ENCODE results near the gene MYBPH. TPM values are rescaled to one million over a fixed set of nuclear protein-coding genes. Genes with fewer than 3 reads are reported as not detected.

Gene MYBPH
- total RNA-seq, 1 donor from 2014 or later, result not detected

- TF ChIP-seq, protein P1, sequence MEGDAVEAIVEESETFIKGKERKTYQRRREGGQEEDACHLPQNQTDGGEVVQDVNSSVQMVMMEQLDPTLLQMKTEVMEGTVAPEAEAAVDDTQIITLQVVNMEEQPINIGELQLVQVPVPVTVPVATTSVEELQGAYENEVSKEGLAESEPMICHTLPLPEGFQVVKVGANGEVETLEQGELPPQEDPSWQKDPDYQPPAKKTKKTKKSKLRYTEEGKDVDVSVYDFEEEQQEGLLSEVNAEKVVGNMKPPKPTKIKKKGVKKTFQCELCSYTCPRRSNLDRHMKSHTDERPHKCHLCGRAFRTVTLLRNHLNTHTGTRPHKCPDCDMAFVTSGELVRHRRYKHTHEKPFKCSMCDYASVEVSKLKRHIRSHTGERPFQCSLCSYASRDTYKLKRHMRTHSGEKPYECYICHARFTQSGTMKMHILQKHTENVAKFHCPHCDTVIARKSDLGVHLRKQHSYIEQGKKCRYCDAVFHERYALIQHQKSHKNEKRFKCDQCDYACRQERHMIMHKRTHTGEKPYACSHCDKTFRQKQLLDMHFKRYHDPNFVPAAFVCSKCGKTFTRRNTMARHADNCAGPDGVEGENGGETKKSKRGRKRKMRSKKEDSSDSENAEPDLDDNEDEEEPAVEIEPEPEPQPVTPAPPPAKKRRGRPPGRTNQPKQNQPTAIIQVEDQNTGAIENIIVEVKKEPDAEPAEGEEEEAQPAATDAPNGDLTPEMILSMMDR (IDR thresholded peaks at IDR 0.05; ENCODE audit: insufficient read depth, low read length, poor library complexity, severe bottlenecking), result no peak
- Histone ChIP-seq H3K4me3 (ENCODE audit: low read depth, low read length) (no peak overlapping the region), H3K27me3 (ENCODE audit: control insufficient read depth, insufficient read depth, low read length) (no peaks in the 10 kb centered on the region), H3K36me3 (ENCODE audit: control insufficient read depth, insufficient read depth, low read length) (no peaks in the 10 kb centered on the region)
- DNase-seq (ENCODE audit: low read depth), result no peak
These were observed 6.2 kb upstream of the MYBPH start for GRCh38 chr1:203181586-203182386.

- Histone ChIP-seq H3K27me3 (ENCODE audit: control insufficient read depth, insufficient read depth, low read length) (no peaks in the 10 kb centered on the region), H3K4me3 (ENCODE audit: low read depth, low read length) (no peak overlapping the region), H3K36me3 (ENCODE audit: control insufficient read depth, insufficient read depth, low read length) (no peaks in the 10 kb centered on the region)
- TF ChIP-seq, protein P1 (IDR thresholded peaks at IDR 0.05; ENCODE audit: insufficient read depth, low read length, poor library complexity, severe bottlenecking), result no peak
- no peak for DNase-seq (ENCODE audit: low read depth)
These were observed 5.1 kb upstream of the MYBPH start for GRCh38 chr1:203180611-203181330.

DNA sequence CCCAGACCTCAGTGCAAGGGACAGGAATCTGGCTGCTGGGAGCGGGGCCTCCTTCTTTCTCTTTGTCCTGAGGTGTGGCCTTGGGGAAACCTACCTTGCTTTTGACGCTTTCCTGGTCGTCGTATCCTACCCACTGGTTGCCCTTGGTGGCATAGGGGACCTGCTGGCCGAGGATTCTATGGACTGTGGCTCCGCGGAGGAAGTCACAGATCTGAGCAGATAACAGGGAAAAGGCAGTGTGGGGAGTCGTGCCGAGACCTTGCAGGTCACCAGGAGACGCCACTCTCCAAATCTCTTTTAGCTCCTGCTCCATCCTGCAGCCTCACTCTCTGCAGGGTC, 4.0 kb upstream of the MYBPH start:
- Histone ChIP-seq H3K27me3 (ENCODE audit: control insufficient read depth, insufficient read depth, low read length) (no peaks in the 10 kb centered on the region), H3K36me3 (ENCODE audit: control insufficient read depth, insufficient read depth, low read length) (no peaks in the 10 kb centered on the region)
- TF ChIP-seq, protein P1 (IDR thresholded peaks at IDR 0.05; ENCODE audit: insufficient read depth, low read length, poor library complexity, severe bottlenecking), result no peak

DNA sequence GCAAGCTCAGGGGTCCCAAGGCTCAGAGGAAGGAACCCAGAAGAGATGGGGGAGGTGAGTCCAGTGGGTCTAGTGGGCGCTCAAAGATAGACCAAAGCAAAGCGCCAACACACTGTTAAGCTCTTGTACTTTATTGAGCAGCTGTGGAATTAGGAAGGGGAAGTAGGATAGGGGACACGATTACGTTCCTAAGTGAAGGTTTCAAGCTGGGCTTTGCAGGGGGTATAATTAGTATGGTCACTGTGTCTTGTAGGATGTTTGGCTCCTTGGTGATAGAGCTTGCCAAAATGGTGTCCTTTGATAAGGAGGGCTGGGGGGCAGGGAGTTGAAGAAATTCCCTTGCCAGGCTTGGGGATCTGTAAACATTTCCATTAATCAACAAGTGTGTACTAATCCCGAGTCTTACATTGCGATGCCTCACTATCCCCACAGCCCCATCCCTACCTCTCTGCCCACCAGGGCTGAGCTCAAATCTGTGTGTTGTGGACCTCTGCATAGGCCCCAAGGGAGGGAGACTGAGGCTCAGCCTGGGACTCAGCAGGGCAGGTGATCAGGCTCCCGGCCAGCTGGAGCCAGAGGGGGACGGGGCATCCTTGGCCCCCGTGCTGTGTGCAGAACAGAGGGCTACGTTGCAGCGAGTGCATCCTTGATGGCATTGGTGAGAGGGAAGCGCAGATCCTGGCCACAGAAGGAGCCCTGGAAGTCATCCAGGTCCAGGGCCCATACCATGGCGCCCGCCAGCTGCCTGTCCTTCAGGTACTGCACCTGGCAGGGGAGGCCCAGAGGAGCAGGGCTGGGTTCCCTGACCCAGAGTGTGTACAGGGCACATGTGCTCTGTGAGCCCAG, 3.4 kb upstream of the MYBPH start:
- no peaks in the 10 kb centered on the region for H3K27me3 ChIP-seq (ENCODE audit: control insufficient read depth, insufficient read depth, low read length)
- TF ChIP-seq, protein P1 (IDR thresholded peaks at IDR 0.05; ENCODE audit: insufficient read depth, low read length, poor library complexity, severe bottlenecking), result no peak
- no peak for DNase-seq (ENCODE audit: low read depth)
- H3K4me3 ChIP-seq (ENCODE audit: low read depth, low read length), result no peak overlapping the region
- no peaks in the 10 kb centered on the region for H3K36me3 ChIP-seq (ENCODE audit: control insufficient read depth, insufficient read depth, low read length)

More for the DNA sequence above, 4.0 kb upstream of the MYBPH start:
- DNase-seq (ENCODE audit: low read depth), result no peak
- no peak overlapping the region for H3K4me3 ChIP-seq (ENCODE audit: low read depth, low read length)

DNA sequence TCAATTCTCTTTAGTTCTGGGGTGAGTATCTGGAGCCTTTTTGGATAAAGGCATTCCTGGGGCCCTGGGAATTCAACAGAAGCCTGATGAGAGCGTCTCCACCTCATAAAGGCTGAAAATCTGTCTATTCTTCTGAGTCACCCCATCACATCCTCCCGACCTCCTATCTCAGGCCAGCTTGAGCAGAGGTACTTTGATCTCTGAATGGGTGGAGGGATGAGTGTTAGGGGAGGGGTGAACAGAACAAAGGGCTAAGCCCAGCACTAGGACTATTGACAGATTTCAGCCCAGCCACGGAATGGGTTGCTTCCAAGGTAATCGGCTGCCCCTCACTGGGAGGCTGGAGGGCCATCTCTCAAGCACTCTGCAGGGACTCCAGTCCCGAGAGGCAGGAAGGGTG, 2.5 kb upstream of the MYBPH start:
- Histone ChIP-seq H3K36me3 (ENCODE audit: control insufficient read depth, insufficient read depth, low read length) (no peaks in the 10 kb centered on the region), H3K4me3 (ENCODE audit: low read depth, low read length) (no peak overlapping the region), H3K27me3 (ENCODE audit: control insufficient read depth, insufficient read depth, low read length) (no peaks in the 10 kb centered on the region)
- no peak for DNase-seq (ENCODE audit: low read depth)
- TF ChIP-seq, protein P1 (IDR thresholded peaks at IDR 0.05; ENCODE audit: insufficient read depth, low read length, poor library complexity, severe bottlenecking), result no peak

Data from kidney epithelial cell (primary cell).